Measurements from ENCODE around the gene ARHGAP24.

DNA sequence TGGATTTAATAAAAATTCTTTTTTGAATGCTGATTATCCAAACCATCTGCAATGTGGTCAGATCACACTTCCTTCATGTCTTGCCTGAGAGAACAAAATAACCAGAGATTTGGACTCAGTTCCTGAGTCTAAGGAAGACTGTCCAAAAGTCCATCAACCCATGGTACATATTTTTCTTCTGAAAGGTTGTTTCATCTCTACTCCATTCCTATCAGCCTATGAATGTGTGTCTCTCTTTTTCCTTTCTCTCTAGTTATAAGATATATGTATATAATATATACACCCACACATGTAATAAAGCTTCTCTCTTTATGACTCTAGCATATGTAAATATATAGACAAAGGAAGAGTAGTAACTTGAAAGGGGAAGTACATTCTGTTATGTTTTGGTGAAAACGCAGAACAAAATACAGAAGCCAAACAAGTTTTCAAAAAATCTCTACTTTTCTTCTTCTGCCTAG is 226.9 kb downstream of the ARHGAP24 start:
- TF ChIP-seq POLR2AphosphoS5 (IDR thresholded peaks at IDR 0.05; ENCODE audit: low read depth, low read length) = no peak
- no peak for TF ChIP-seq TAF1 (IDR thresholded peaks at IDR 0.05; ENCODE audit: borderline replicate concordance, insufficient read depth, low read length)
- TF ChIP-seq, protein P1, sequence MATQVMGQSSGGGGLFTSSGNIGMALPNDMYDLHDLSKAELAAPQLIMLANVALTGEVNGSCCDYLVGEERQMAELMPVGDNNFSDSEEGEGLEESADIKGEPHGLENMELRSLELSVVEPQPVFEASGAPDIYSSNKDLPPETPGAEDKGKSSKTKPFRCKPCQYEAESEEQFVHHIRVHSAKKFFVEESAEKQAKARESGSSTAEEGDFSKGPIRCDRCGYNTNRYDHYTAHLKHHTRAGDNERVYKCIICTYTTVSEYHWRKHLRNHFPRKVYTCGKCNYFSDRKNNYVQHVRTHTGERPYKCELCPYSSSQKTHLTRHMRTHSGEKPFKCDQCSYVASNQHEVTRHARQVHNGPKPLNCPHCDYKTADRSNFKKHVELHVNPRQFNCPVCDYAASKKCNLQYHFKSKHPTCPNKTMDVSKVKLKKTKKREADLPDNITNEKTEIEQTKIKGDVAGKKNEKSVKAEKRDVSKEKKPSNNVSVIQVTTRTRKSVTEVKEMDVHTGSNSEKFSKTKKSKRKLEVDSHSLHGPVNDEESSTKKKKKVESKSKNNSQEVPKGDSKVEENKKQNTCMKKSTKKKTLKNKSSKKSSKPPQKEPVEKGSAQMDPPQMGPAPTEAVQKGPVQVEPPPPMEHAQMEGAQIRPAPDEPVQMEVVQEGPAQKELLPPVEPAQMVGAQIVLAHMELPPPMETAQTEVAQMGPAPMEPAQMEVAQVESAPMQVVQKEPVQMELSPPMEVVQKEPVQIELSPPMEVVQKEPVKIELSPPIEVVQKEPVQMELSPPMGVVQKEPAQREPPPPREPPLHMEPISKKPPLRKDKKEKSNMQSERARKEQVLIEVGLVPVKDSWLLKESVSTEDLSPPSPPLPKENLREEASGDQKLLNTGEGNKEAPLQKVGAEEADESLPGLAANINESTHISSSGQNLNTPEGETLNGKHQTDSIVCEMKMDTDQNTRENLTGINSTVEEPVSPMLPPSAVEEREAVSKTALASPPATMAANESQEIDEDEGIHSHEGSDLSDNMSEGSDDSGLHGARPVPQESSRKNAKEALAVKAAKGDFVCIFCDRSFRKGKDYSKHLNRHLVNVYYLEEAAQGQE (IDR thresholded peaks at IDR 0.05; ENCODE audit: insufficient read depth in 1 of 2, low read depth in 2 of 2, low read length in 2 of 2) = no peak
